ENCODE measurements around the gene CPSF4L. TPM values are rescaled to one million over a fixed set of nuclear protein-coding genes. Genes with fewer than 3 reads are reported as not detected.

The CPSF4L gene
- total and polyA plus RNA-seq, 2 donors (not counting 3 experiments of a cell fraction or from before 2014, with no cell fraction given): not detected

DNA sequence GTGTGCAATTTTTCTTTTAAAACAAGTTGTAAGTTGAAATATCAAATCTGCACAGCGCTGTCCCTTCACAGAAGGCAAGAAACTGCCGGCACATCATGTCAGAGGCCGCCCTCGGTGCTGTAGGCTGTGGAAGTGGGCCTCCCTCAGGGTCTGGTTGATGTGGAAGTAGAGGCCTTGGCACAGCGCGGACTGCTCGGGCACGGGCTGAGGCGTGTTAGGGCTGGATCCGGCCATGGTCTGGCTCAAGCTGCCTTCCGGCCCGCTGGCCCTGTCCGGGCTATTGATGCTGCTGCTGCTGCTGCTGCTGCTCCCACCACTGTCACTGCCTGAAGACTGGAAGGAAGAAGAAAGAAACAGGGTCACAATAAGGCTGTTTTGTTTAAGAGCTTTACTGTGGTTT is 52.2 kb downstream of the CPSF4L start:
- H3K79me2 ChIP-seq (ENCODE audit: control insufficient read depth, insufficient read depth, low read length): peaks cover 1% of the 10 kb centered on the region
- no peak for TF ChIP-seq JUN (IDR thresholded peaks at IDR 0.05; ENCODE audit: borderline replicate concordance, insufficient read depth, insufficient read length, low read depth)
- TF ChIP-seq, protein P1, sequence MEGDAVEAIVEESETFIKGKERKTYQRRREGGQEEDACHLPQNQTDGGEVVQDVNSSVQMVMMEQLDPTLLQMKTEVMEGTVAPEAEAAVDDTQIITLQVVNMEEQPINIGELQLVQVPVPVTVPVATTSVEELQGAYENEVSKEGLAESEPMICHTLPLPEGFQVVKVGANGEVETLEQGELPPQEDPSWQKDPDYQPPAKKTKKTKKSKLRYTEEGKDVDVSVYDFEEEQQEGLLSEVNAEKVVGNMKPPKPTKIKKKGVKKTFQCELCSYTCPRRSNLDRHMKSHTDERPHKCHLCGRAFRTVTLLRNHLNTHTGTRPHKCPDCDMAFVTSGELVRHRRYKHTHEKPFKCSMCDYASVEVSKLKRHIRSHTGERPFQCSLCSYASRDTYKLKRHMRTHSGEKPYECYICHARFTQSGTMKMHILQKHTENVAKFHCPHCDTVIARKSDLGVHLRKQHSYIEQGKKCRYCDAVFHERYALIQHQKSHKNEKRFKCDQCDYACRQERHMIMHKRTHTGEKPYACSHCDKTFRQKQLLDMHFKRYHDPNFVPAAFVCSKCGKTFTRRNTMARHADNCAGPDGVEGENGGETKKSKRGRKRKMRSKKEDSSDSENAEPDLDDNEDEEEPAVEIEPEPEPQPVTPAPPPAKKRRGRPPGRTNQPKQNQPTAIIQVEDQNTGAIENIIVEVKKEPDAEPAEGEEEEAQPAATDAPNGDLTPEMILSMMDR (IDR thresholded peaks at IDR 0.05; ENCODE audit: extremely low read depth in 1 of 2, insufficient read depth in 1 of 2, low read depth in 1 of 2, low read length in 2 of 2): no peak
- TF ChIP-seq POLR2AphosphoS5 (IDR thresholded peaks at IDR 0.05; ENCODE audit: insufficient read depth, low read depth, low read length): no peak
- no peak for TF ChIP-seq GATA2 (IDR thresholded peaks at IDR 0.05; ENCODE audit: insufficient read depth, insufficient read length, low read depth, low read length)
- no peak for TF ChIP-seq MYC (IDR thresholded peaks at IDR 0.05; ENCODE audit: low read depth, low read length)
- TF ChIP-seq FOS (IDR thresholded peaks at IDR 0.05; ENCODE audit: borderline replicate concordance, insufficient read depth, low read length): no peak
- TF ChIP-seq, protein P2, sequence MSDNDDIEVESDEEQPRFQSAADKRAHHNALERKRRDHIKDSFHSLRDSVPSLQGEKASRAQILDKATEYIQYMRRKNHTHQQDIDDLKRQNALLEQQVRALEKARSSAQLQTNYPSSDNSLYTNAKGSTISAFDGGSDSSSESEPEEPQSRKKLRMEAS (IDR thresholded peaks at IDR 0.05; ENCODE audit: insufficient read depth, insufficient read length): no peak
- no peak for TF ChIP-seq POLR2A (IDR thresholded peaks at IDR 0.05; ENCODE audit: low read depth, low read length)
- TF ChIP-seq EZH2 (IDR thresholded peaks at IDR 0.05; ENCODE audit: borderline replicate concordance, low read depth, low read length, severe bottlenecking): no peak

More for the DNA sequence above, 52.2 kb downstream of the CPSF4L start:
- BruUV-seq (replicated peaks): no TSS peak
- Histone ChIP-seq H3K27me3 (ENCODE audit: control insufficient read depth in 2 of 2, insufficient read depth in 2 of 2, low read length in 2 of 2) (no peaks in the 10 kb centered on the region), H4K20me1 (replicated peaks; ENCODE audit: control insufficient read depth, extremely low read depth, insufficient read depth, low read length) (no peaks in the 10 kb centered on the region), H3K4me3 (replicated peaks in 1 of 3; ENCODE audit: insufficient read depth in 1 of 3, low read depth in 1 of 3, low read length in 3 of 3) (no peak overlapping the region), H3K4me2 (ENCODE audit: insufficient read depth, low read length) (no peak overlapping the region), H3K9ac (replicated peaks; ENCODE audit: extremely low read depth, insufficient read depth, low read length) (no peak overlapping the region), H3K36me3 (ENCODE audit: control insufficient read depth in 2 of 2, extremely low read depth in 1 of 2, insufficient read depth in 2 of 2, low read length in 2 of 2) (peaks cover 6 to 28% of the 10 kb centered on the region in 2 experiments), H3K9me1 (replicated peaks; ENCODE audit: control insufficient read depth, extremely low read depth, insufficient read depth, low read length) (no peaks in the 10 kb centered on the region), H3K9me3 (replicated peaks; ENCODE audit: control insufficient read depth, insufficient read depth, low read length) (no peaks in the 10 kb centered on the region), H3K27ac (ENCODE audit: insufficient read depth, low read depth, low read length) (no peak overlapping the region), H2AFZ (ENCODE audit: low read depth, low read length) (no peak overlapping the region), H3K4me1 (ENCODE audit: control insufficient read depth, extremely low read depth, insufficient read depth, low read length) (no peaks in the 10 kb centered on the region)
- intact Hi-C loops (cut with micrococcal nuclease): no loop called here
- FAIRE-seq: no peak
- dilution Hi-C loops (cut with MboI; ENCODE audit: extremely low pct_ligation_motif_present, low sequenced_read_pairs): no loop called here
- CTCF ChIA-PET: interaction anchor here (1.3 kb wide), 1 partner anchor 13 kb away, joined by 5 read pairs; no protein-coding TSS in a partner anchor
- POLR2A ChIA-PET: no interaction called here
- DNase-seq (ENCODE audit: low read depth, low spot score): no peak

Measured in endothelial cell of umbilical vein (primary cell).